GM23338 (cell line): ENCODE data around the gene TCF7L1.

Source experiments
- CREB1 ChIP-seq: fragments of 250-450 bp; sonication (Bioruptor Pico); IDR thresholded peaks from 2 replicates; pipeline ENCODE4 v1.5.0; 2020; ENCODE audit warnings: low read depth, mild to moderate bottlenecking, moderate library complexity
- CTCF ChIP-seq, 2 experiments: fragments of 200-600 bp in 1 of 2; sonication (generic) in 1 of 2; conservative IDR thresholded peaks; 2 replicates each; pipeline versions ENCODE4 v1.5.1 to v1.6.1; 2016 to 2017; ENCODE audit warnings: antibody characterized with exemption in 2 of 2, low read depth in 2 of 2, mild to moderate bottlenecking in 2 of 2, moderate library complexity in 1 of 2
- EZH2 ChIP-seq: fragments of 200-600 bp; sonication (generic); IDR thresholded peaks from one replicate; pipeline ENCODE4 v1.8.0; 2017; ENCODE audit warnings: antibody characterized with exemption, mild to moderate bottlenecking, low read depth; ENCODE audit not compliant: unreplicated experiment
- EZH2phosphoT487 ChIP-seq: fragments of 200-600 bp; sonication (generic); IDR thresholded peaks from one replicate; pipeline ENCODE4 v1.8.1; 2018; ENCODE audit warnings: antibody characterized with exemption; ENCODE audit not compliant: unreplicated experiment
- JUNB ChIP-seq: IDR thresholded peaks from one replicate; pipeline ENCODE4 v1.6.1; 2016; ENCODE audit warnings: antibody characterized with exemption; ENCODE audit not compliant: unreplicated experiment
- POLR2AphosphoS5 ChIP-seq: IDR thresholded peaks from 2 replicates; pipeline ENCODE4 v1.6.1; 2016; ENCODE audit warnings: antibody characterized with exemption, low read depth
- ZNF331 ChIP-seq: fragments of 250-450 bp; sonication (Bioruptor Pico); IDR thresholded peaks from 2 replicates; pipeline ENCODE4 v1.5.0; 2020; ENCODE audit warnings: low read depth, mild to moderate bottlenecking, moderate library complexity
- TF ChIP-seq, protein P1 (sequence below): IDR thresholded peaks from one replicate; pipeline ENCODE4 v1.6.1; 2018; ENCODE audit warnings: antibody characterized with exemption; ENCODE audit not compliant: unreplicated experiment

GRCh38 chr2:85309699-85310321 is 176.6 kb downstream of the TCF7L1 start:
- TF ChIP-seq JUNB (no peak), CREB1 (no peak), CTCF (conservative IDR thresholded peaks at IDR 0.05; ENCODE audit: low read depth in 2 of 2) (no peak), POLR2AphosphoS5 (no peak), EZH2 (no peak), ZNF331 (CRISPR knock-in tag) (no peak), EZH2phosphoT487 (no peak)
- TF ChIP-seq, protein P1, sequence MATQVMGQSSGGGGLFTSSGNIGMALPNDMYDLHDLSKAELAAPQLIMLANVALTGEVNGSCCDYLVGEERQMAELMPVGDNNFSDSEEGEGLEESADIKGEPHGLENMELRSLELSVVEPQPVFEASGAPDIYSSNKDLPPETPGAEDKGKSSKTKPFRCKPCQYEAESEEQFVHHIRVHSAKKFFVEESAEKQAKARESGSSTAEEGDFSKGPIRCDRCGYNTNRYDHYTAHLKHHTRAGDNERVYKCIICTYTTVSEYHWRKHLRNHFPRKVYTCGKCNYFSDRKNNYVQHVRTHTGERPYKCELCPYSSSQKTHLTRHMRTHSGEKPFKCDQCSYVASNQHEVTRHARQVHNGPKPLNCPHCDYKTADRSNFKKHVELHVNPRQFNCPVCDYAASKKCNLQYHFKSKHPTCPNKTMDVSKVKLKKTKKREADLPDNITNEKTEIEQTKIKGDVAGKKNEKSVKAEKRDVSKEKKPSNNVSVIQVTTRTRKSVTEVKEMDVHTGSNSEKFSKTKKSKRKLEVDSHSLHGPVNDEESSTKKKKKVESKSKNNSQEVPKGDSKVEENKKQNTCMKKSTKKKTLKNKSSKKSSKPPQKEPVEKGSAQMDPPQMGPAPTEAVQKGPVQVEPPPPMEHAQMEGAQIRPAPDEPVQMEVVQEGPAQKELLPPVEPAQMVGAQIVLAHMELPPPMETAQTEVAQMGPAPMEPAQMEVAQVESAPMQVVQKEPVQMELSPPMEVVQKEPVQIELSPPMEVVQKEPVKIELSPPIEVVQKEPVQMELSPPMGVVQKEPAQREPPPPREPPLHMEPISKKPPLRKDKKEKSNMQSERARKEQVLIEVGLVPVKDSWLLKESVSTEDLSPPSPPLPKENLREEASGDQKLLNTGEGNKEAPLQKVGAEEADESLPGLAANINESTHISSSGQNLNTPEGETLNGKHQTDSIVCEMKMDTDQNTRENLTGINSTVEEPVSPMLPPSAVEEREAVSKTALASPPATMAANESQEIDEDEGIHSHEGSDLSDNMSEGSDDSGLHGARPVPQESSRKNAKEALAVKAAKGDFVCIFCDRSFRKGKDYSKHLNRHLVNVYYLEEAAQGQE = no peak
